PC-3 (cell line): Measurements from ENCODE around the gene DPH1. TPM values are rescaled to one million over a fixed set of nuclear protein-coding genes. Genes with fewer than 3 reads are reported as not detected.

Experiments used
- ATAC-seq: fragments of 200-7000 bp; cut with Tn5 transposase; 2 replicates; pipeline ENCODE4 v1.9.1; 2020; ENCODE audit warnings: mild to moderate bottlenecking, moderate library complexity
- BruUV-seq: library from RNA; stranded (reverse); fragments of 400-500 nt; replicated peaks from 2 replicates; lab custom pipeline; 2021; lab: Mats Ljungman, UMichigan
- CTCF ChIA-PET: fragments of 300-600 bp; sonication (Branson Sonifier 250); formaldehyde crosslinking; loops from one replicate; lab custom pipeline; 2022; ENCODE audit warnings: antibody characterized with exemption; lab: Charles Lee
- POLR2A ChIA-PET: fragments of 300-600 bp; sonication (Branson Sonifier 250); formaldehyde crosslinking; loops from one replicate; lab custom pipeline; 2022; ENCODE audit warnings: antibody characterized with exemption; ENCODE audit not compliant: unreplicated experiment; lab: Charles Lee
- DNase-seq: peaks from one replicate; pipeline ENCODE4 v3.0.0-alpha.2; 2015
- H2AFZ ChIP-seq: fragments of 300-600 bp; sonication (generic); 2 replicates; pipeline ENCODE4 v1.6.0; 2016; ENCODE audit warnings: antibody characterized with exemption, low read length
- H3F3A ChIP-seq: fragments of 300-600 bp; sonication (generic); one replicate; pipeline ENCODE4 v1.6.0; 2017; ENCODE audit warnings: antibody characterized with exemption, low read length, control low read depth, mild to moderate bottlenecking; ENCODE audit not compliant: unreplicated experiment
- H3K27ac ChIP-seq: fragments of 300-600 bp; sonication (generic); 2 replicates; pipeline ENCODE4 v1.5.1; 2016; ENCODE audit warnings: mild to moderate bottlenecking, low read length
- H3K27me3 ChIP-seq: fragments of 300-600 bp; sonication (generic); 2 replicates; pipeline ENCODE4 v1.6.1; 2016; ENCODE audit warnings: low read length, mixed read lengths
- H3K36me3 ChIP-seq: fragments of 300-600 bp; sonication (generic); 2 replicates; pipeline ENCODE4 v1.6.1; 2016; ENCODE audit warnings: low read depth, mixed run types, low read length, mixed read lengths
- H3K4me1 ChIP-seq: fragments of 300-600 bp; sonication (generic); 2 replicates; pipeline ENCODE4 v1.5.1; 2016; ENCODE audit warnings: low read length; ENCODE audit not compliant: insufficient read depth
- H3K4me2 ChIP-seq: fragments of 300-600 bp; sonication (generic); 2 replicates; pipeline ENCODE4 v1.6.0; 2016; ENCODE audit warnings: low read length
- H3K4me3 ChIP-seq: fragments of 300-600 bp; sonication (generic); 2 replicates; pipeline ENCODE4 v1.5.1; 2016; ENCODE audit warnings: mild to moderate bottlenecking, low read length, mixed read lengths
- H3K79me2 ChIP-seq: fragments of 300-600 bp; sonication (generic); 2 replicates; pipeline ENCODE4 v1.6.1; 2017; ENCODE audit warnings: low read length, mixed read lengths
- H3K9ac ChIP-seq: fragments of 300-600 bp; sonication (generic); 2 replicates; pipeline ENCODE4 v1.6.0; 2016; ENCODE audit warnings: mild to moderate bottlenecking, low read length
- H3K9me2 ChIP-seq: fragments of 300-600 bp; sonication (generic); replicated peaks from 2 replicates; pipeline ENCODE4 v1.6.1; 2016; ENCODE audit warnings: mixed run types, low read length, mixed read lengths
- H3K9me3 ChIP-seq: fragments of 300-600 bp; sonication (generic); 2 replicates; pipeline ENCODE4 v1.6.1; 2016; ENCODE audit warnings: low read length, mixed read lengths
- H4K20me1 ChIP-seq: fragments of 300-600 bp; sonication (generic); 2 replicates; pipeline ENCODE4 v1.6.1; 2016; ENCODE audit warnings: low read length, mixed read lengths
- CTCF ChIP-seq: fragments of 300-600 bp; sonication (generic); conservative IDR thresholded peaks from 2 replicates; pipeline ENCODE4 v1.5.1; 2017; ENCODE audit warnings: antibody characterized with exemption, low read depth, mild to moderate bottlenecking, low read length
- EZH2 ChIP-seq: fragments of 300-600 bp; sonication (generic); IDR thresholded peaks from one replicate; pipeline ENCODE4 v1.6.1; 2017; ENCODE audit warnings: antibody characterized with exemption, mild to moderate bottlenecking, low read length; ENCODE audit not compliant: unreplicated experiment
- EZH2phosphoT487 ChIP-seq: fragments of 300-600 bp; sonication (generic); IDR thresholded peaks from 2 replicates; pipeline ENCODE4 v1.6.1; 2018; ENCODE audit warnings: mild to moderate bottlenecking, antibody characterized with exemption, low read length, borderline replicate concordance
- intact Hi-C: fragments of 100-400 bp; cut with micrococcal nuclease; formaldehyde crosslinking; loops from 2 replicates; pipeline ENCODE4 v1.9.0; 2023
- total RNA-seq: library from RNA; depleted of rRNA; stranded (reverse); fragments of >200 nt; gene quantifications from 2 replicates; pipeline ENCODE4 v1.2.3, GENCODE V29; 2014

DPH1 gene
- total RNA-seq, 1 experiment from 2014 or later = 47.9 TPM

DNA sequence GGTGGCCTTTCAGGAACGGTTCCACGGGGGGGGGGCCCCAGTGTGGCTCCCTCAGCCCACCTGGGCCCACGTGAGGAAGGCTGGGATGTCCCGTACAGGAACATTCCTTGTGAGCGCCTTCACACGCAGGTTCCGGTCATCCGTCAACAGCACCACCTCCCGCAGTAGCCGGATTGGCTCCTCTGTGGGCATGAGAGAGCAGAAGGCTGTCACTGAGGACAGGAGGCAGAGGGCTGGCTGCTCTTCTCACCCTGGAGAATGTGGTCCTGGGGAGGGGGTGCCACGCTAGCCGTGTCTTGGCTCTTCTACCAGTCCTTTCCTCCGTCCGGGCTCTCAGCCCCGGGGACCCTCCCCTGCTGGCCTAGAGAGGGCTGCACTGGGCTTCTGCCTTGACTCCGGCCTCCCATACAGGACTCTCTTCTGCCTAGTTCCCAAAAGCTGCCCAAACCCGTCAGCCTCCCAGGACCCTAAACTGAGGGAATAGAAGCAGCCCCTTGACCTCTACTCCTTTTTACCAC, 31.5 kb downstream of the DPH1 start:
- no peak overlapping the region for H3K4me2 ChIP-seq
- H3K9me3 ChIP-seq = no peaks in the 10 kb centered on the region
- H3K36me3 ChIP-seq = no peaks in the 10 kb centered on the region
- H3F3A ChIP-seq = no peaks in the 10 kb centered on the region
- H3K79me2 ChIP-seq = no peaks in the 10 kb centered on the region
- no peak overlapping the region for H2AFZ ChIP-seq
- H3K9ac ChIP-seq = no peak overlapping the region
- no peak overlapping the region for H3K4me3 ChIP-seq
- no peaks in the 10 kb centered on the region for H4K20me1 ChIP-seq
- ChIA-PET POLR2A (no interaction called here), CTCF (no interaction called here)
- no peaks in the 10 kb centered on the region for H3K4me1 ChIP-seq
- ATAC-seq (no peak), DNase-seq (no peak)
- TF ChIP-seq CTCF (no peak), EZH2 (no peak), EZH2phosphoT487 (no peak)
- no peaks in the 10 kb centered on the region for H3K9me2 ChIP-seq
- BruUV-seq = no TSS peak
- intact Hi-C loops = no loop called here
- H3K27me3 ChIP-seq = no peaks in the 10 kb centered on the region
- no peak overlapping the region for H3K27ac ChIP-seq

GRCh38 chr17:2062571-2063183, 32.7 kb downstream of the DPH1 start:
- Histone ChIP-seq H3K9ac (no peak overlapping the region), H3K9me3 (no peaks in the 10 kb centered on the region), H4K20me1 (no peaks in the 10 kb centered on the region), H3K27ac (no peak overlapping the region), H3K4me2 (no peak overlapping the region), H3K36me3 (no peaks in the 10 kb centered on the region), H3K79me2 (no peaks in the 10 kb centered on the region), H3K4me3 (no peak overlapping the region), H3K9me2 (no peaks in the 10 kb centered on the region), H3K4me1 (peaks cover 3% of the 10 kb centered on the region), H3F3A (no peaks in the 10 kb centered on the region), H3K27me3 (no peaks in the 10 kb centered on the region), H2AFZ (no peak overlapping the region)
- intact Hi-C loops = no loop called here
- BruUV-seq = no TSS peak
- ChIA-PET CTCF (no interaction called here), POLR2A (no interaction called here)
- ATAC-seq (no peak), DNase-seq (no peak)
- TF ChIP-seq EZH2phosphoT487 (no peak), EZH2 (no peak), CTCF (no peak)
